Pancreas (tissue), 10 donors: ENCODE data around the gene LEP. TPM values are rescaled to one million over a fixed set of nuclear protein-coding genes. Genes with fewer than 3 reads are reported as not detected.

Source experiments
- ATAC-seq, 4 donors: fragments of 200-7000 bp; cut with Tn5 transposase; one replicate each; pipeline versions ENCODE4 v1.8.0 to v1.9.1; 2020; ENCODE audit warnings: mild to moderate bottlenecking in 4 of 4, moderate library complexity in 4 of 4
- DNase-seq, 6 donors: peaks; one replicate each; pipeline ENCODE4 v3.0.0-alpha.2; 2020
- FAIRE-seq: peaks from 2 replicates; lab custom pipeline; 2012; peaks lifted over from hg19 to GRCh38; lab: Jason Lieb, UNC
- H3K27ac ChIP-seq, 4 donors: fragments of 200-600 bp; sonication (generic); 1 replicate in 3 of 4; 2 replicates in 1 of 4; pipeline versions ENCODE4 v1.5.0 to v1.8.0; 2020
- H3K27me3 ChIP-seq, 4 donors: fragments of 200-600 bp; one replicate each; pipeline ENCODE4 v1.8.0; 2021
- H3K36me3 ChIP-seq, 3 donors: fragments of 200-600 bp; sonication (generic) in 1 of 3; one replicate each; pipeline versions ENCODE4 v1.5.0 to v1.8.0; 2020 to 2021
- H3K4me1 ChIP-seq, 3 donors: fragments of 200-600 bp; one replicate each; pipeline ENCODE4 v1.8.0; 2021
- H3K4me3 ChIP-seq, 4 donors: fragments of 200-600 bp; sonication (generic) in 2 of 4; one replicate each; pipeline versions ENCODE4 v1.5.0 to v1.8.0; 2020 to 2021
- H3K9me3 ChIP-seq, 4 donors: fragments of 200-600 bp; one replicate each; pipeline ENCODE4 v1.8.0; 2021
- WGBS, 2 donors: extraction: QIAGEN DNeasy Blood & Tissue Kit; methylation state at CpG; one replicate each; pipeline ENCODE4 v1.1.7; 2013; 5-methylcytosine and 5-hydroxymethylcytosine counted together
- intact Hi-C, 3 donors: fragments of 100-400 bp; cut with DNase I; formaldehyde crosslinking; loops; one replicate each; pipeline versions ENCODE4 v1.11.1 to v1.14.2; 2022
- polyA plus RNA-seq, 2 donors: library from polyadenylated mRNA; stranded (reverse); fragments of 200-250 nt; gene quantifications; one replicate each; pipeline ENCODE4 v1.2.3, GENCODE V29; 2013
- total RNA-seq, 6 donors: library from RNA; stranded (reverse); fragmentation: NEBNext Ultra II Directional in 4 of 6; extraction: Animal tissue kit (Norgen Biotek cat#: 25700) in 4 of 6; gene quantifications; one replicate each; pipeline versions ENCODE4 v1.2.1 to v1.2.4, GENCODE V29; 2021 to 2023
- TF ChIP-seq, protein P1 (sequence below), 4 donors: fragments of 200-600 bp; sonication (generic) in 3 of 4; IDR thresholded peaks; one replicate each; pipeline versions ENCODE4 v1.5.0 to v1.8.0; 2021; ENCODE audit warnings: antibody characterized with exemption in 4 of 4
- donor health status: healthy with polysubstance abuse.
- donor health status: DM: no; HTN: no; CAD: no; lungs with moderate emphysema.
- donor health status: DM: no; HTN: no; CAD: no.
- donor health status: control.
- donor health status: control.
- donor health status: Bipolar disorder and iron deficiency.
- donor health status: DM: yes; HTN: yes; CAD: no.
- donor health status: DM: no; HTN: no; CAD: no.
- donor health status: DM: no; HTN: no; CAD: no.
- donor health status: DM: yes; HTN: yes; CAD: no.

The LEP gene
- total and polyA plus RNA-seq, 8 donors: 0.05 to 5.2 (median 0.14) TPM; not detected in 1

DNA sequence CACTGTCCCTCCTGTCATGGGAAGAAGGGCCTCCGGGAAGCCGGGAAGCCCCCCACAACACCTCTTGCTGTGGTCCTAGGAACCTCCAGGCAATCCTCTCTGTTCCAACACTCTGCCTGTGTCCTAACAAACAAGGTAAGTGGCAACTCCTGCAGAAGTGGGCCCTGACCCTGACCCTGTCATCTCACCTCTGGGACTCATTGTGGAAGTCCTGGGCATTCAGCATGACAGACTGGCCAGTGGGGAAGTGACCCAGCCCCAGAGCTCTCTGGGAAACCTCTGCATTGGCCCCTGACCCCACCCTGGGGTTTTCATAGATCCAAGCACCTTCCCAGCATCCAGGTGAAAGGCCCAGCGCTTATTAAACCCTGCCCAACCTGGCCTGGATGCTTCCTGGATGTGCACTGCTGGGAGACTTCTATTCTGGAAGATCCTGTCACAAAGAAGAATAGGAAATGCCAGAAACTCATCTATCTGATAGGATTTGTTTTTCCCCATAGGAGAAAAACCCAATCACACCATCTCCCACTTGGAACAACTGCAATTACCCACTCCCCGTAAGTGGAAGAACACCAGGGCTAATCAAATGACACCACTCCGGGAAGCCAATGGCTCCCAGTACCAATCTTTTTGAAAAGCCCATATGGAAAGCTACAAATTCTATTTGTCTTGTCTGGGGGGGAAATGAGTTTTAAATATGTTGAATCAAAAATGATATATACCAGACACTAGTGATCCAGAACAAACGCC is 24.3 kb downstream of the LEP start:
- intact Hi-C loops: no loop called here
- WGBS, 2 donors: 89 to 96% methylated on average over 6 of the region's 6 CpGs
- Histone ChIP-seq H3K27me3 (peaks cover 0 to 4% (median 0%) of the 10 kb centered on the region in 4 donors), H3K4me3 (no peak overlapping the region), H3K36me3 (no peaks in the 10 kb centered on the region), H3K27ac (no peak overlapping the region), H3K9me3 (no peaks in the 10 kb centered on the region), H3K4me1 (peaks cover 7 to 15% (median 9%) of the 10 kb centered on the region in 3 donors)
- no peak for FAIRE-seq
- TF ChIP-seq, protein P1, sequence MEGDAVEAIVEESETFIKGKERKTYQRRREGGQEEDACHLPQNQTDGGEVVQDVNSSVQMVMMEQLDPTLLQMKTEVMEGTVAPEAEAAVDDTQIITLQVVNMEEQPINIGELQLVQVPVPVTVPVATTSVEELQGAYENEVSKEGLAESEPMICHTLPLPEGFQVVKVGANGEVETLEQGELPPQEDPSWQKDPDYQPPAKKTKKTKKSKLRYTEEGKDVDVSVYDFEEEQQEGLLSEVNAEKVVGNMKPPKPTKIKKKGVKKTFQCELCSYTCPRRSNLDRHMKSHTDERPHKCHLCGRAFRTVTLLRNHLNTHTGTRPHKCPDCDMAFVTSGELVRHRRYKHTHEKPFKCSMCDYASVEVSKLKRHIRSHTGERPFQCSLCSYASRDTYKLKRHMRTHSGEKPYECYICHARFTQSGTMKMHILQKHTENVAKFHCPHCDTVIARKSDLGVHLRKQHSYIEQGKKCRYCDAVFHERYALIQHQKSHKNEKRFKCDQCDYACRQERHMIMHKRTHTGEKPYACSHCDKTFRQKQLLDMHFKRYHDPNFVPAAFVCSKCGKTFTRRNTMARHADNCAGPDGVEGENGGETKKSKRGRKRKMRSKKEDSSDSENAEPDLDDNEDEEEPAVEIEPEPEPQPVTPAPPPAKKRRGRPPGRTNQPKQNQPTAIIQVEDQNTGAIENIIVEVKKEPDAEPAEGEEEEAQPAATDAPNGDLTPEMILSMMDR (IDR thresholded peaks at IDR 0.05): no peak
- DNase-seq: no peak
- no peak for ATAC-seq

DNA sequence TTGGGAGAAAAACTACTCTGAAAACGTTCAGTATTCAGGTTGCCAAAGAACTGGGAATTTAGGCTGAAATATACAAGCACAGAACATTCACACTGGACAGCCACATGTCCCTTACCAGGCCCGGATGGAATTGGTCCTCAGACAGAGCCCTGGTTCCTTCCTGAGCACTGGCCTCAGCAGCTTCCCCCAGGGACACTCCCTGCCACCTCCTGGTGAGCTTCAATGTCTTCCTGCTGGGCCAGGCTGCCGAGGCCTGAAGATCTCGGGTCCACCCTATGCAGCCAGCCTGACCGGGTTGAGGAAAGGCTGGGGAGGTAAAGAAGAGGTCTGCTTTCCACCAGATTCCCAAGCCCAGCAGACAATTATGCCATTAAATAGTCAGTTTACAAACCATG is 24.8 kb downstream of the LEP start:
- TF ChIP-seq, protein P1 (IDR thresholded peaks at IDR 0.05): no peak
- ATAC-seq: no peak

DNA sequence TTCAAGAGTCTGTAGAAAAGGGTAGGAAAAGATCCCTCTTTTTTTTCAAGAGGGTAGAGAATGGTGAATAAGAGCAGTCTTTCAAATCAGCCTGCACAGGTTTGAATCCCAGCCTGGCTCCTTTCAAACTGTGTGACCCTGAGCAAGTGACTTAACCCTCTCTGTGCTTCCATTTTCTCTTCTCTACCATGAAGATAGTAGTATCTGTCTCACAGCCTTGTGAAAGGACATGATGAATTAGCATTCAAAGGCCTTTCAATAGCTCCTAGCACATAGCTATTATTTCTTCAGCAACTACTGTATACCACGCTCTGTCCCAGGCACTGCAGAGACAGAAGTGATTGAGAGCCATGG is 25.4 kb downstream of the LEP start:
- TF ChIP-seq, protein P1 (IDR thresholded peaks at IDR 0.05): no peak
- WGBS, 2 donors: 79 to 82% methylated on average over 1 of the region's 1 CpG
- Histone ChIP-seq H3K4me3 (no peak overlapping the region), H3K9me3 (no peaks in the 10 kb centered on the region), H3K36me3 (no peaks in the 10 kb centered on the region), H3K27me3 (peaks cover 0 to 11% (median 0%) of the 10 kb centered on the region in 4 donors), H3K27ac (no peak overlapping the region), H3K4me1 (peaks cover 7 to 15% (median 9%) of the 10 kb centered on the region in 3 donors)
- FAIRE-seq (no peak), DNase-seq (no peak), ATAC-seq (peak in 1 of 4 donors; percentile 14)
- intact Hi-C loops: no loop called here

More for the DNA sequence above, 24.8 kb downstream of the LEP start:
- no peak overlapping the region for H3K27ac ChIP-seq
- peaks cover 0 to 10% (median 0%) of the 10 kb centered on the region in 4 donors for H3K27me3 ChIP-seq
- DNase-seq (no peak), FAIRE-seq (no peak)
- WGBS, 2 donors: 62 to 68% methylated on average over 5 of the region's 5 CpGs
- H3K4me1 ChIP-seq: peaks cover 7 to 15% (median 9%) of the 10 kb centered on the region in 3 donors
- H3K36me3 ChIP-seq: no peaks in the 10 kb centered on the region
- intact Hi-C loops: no loop called here
- H3K9me3 ChIP-seq: no peaks in the 10 kb centered on the region
- H3K4me3 ChIP-seq: no peak overlapping the region

DNA sequence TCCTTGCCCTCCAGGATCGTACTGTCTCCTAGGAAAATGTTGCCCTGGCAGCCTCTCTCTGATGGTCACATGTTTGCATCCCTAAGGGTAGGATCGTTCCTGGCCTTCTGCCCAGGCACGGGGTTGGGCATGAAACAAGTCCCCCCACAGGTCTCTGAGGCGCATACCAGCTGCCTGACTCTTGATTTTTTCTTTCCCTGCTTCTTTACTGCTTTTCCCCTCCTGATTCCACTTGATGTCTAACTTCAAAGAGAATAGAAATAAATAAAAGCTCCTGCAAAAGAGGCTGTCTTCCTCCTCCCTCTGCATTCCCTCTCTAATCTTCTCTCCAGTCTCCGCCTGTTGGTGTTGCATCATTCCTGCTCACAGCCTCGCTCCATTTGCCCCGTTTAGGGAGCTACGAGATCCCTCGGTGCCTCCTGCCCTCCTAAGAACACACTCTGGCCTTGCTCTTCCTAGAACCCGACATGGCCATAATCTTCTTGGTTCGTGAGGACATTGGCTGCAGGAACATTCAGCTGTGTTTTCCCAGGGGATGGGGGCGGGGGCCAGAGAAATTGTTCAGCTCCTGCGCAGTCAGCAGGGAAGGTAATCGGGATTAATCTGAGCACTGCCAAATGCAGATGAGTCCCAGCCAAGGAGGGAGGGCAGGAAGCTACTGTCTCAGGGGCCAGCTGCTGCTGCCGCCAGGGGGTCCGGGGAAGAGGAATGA is 26.0 kb downstream of the LEP start:
- TF ChIP-seq, protein P1 (IDR thresholded peaks at IDR 0.05): no peak
- no peak for FAIRE-seq
- ATAC-seq: peak; percentile 63 to 81 (median 69)
- Histone ChIP-seq H3K4me1 (peaks cover 7 to 15% (median 9%) of the 10 kb centered on the region in 3 donors), H3K9me3 (no peaks in the 10 kb centered on the region), H3K36me3 (no peaks in the 10 kb centered on the region), H3K4me3 (peak overlapping the region in 1 of 4 donors; percentile 20), H3K27ac (peak overlapping the region in 1 of 4 donors; percentile 32), H3K27me3 (peaks cover 0 to 11% (median 0%) of the 10 kb centered on the region in 4 donors)
- peak in 5 of 6 donors; percentile 33 to 71 (median 64) for DNase-seq
- intact Hi-C loops: no loop called here
- 8 to 11% methylated on average over 16 of the region's 16 CpGs for WGBS, 2 donors
